H1 (cell line): ENCODE measurements around the gene KANSL1L.

ENCODE experiments used
- CREB1 ChIP-seq: IDR thresholded peaks from 2 replicates; pipeline ENCODE4 v1.6.1; 2012; ENCODE audit warnings: inconsistent platforms
- CTCF ChIP-seq, 3 experiments: IDR thresholded peaks; 1 replicate in 2 of 3; 2 replicates in 1 of 3; pipeline versions ENCODE4 v1.5.1 to v1.6.1; 2011; ENCODE audit warnings: low read length in 3 of 3, mild to moderate bottlenecking in 3 of 3, inconsistent platforms in 2 of 3, low read depth in 1 of 3, moderate library complexity in 1 of 3; ENCODE audit not compliant: insufficient read depth in 1 of 3; ENCODE audit errors: control extremely low read depth in 1 of 3
- EGR1 ChIP-seq: IDR thresholded peaks from 2 replicates; pipeline ENCODE4 v1.6.1; 2011; ENCODE audit warnings: low read depth, low read length, borderline replicate concordance
- GABPA ChIP-seq: IDR thresholded peaks from 2 replicates; pipeline ENCODE4 v1.6.1; 2011; ENCODE audit warnings: mild to moderate bottlenecking, low read length, moderate library complexity, borderline replicate concordance; ENCODE audit not compliant: insufficient read depth
- JUN ChIP-seq: IDR thresholded peaks from 2 replicates; pipeline ENCODE4 v1.6.1; 2011; ENCODE audit warnings: low read depth, mild to moderate bottlenecking, improper control_type of control experiment, low read length
- POLR2A ChIP-seq, 2 experiments: IDR thresholded peaks; 1 replicate in 1 of 2; 2 replicates in 1 of 2; pipeline ENCODE4 v1.6.1; 2011; ENCODE audit warnings: low read depth in 2 of 2, low read length in 2 of 2, mild to moderate bottlenecking in 2 of 2; ENCODE audit errors: control extremely low read depth in 1 of 2
- RFX5 ChIP-seq: IDR thresholded peaks from 2 replicates; pipeline ENCODE4 v1.6.1; 2011; ENCODE audit warnings: low read depth, low read length, improper control_type of control experiment, borderline replicate concordance
- YY1 ChIP-seq: IDR thresholded peaks from 2 replicates; pipeline ENCODE4 v1.6.1; 2011; ENCODE audit warnings: low read depth, mild to moderate bottlenecking, low read length

DNA sequence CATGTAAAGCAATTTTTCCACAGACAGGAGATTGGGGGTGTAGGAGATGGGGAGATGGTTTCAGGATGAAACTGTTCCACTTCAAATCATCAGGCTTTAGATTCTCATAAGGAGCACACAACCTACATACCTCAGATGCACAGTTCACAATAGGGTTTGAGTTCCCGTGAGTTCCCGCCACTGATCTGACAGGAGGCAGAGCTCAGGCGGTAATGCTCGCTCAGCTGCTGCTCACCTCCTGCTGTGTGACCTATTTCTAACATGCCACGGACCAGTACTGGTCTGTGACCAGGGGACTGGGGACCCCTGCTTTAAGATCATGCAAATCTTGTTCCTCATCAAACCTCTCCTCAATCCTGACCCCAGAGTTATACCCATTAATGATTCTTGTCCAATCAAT is 98.7 kb downstream of the KANSL1L start:
- no peak for TF ChIP-seq CTCF (IDR thresholded peaks at IDR 0.05; ENCODE audit: control extremely low read depth in 1 of 3, insufficient read depth in 1 of 3, low read depth in 1 of 3, low read length in 3 of 3)
- TF ChIP-seq JUN, result no peak
- TF ChIP-seq RFX5, result no peak
- TF ChIP-seq POLR2A (IDR thresholded peaks at IDR 0.05; ENCODE audit: control extremely low read depth in 1 of 2, low read depth in 2 of 2, low read length in 2 of 2), result no peak
- no peak for TF ChIP-seq YY1
- TF ChIP-seq CREB1, result no peak
- no peak for TF ChIP-seq EGR1
- no peak for TF ChIP-seq GABPA
